Endodermal cell (in vitro differentiated cells): ENCODE measurements around the gene TMED1. TPM values are rescaled to one million over a fixed set of nuclear protein-coding genes. Genes with fewer than 3 reads are reported as not detected.

Experiments used
- DNase-seq: peaks from one replicate; pipeline ENCODE4 v3.0.0-alpha.2; 2017
- H3K27ac ChIP-seq: 2 replicates; pipeline ENCODE4 v1.5.1; 2013; ENCODE audit warnings: mild to moderate bottlenecking, low read depth, low read length, moderate library complexity
- H3K27me3 ChIP-seq: 2 replicates; pipeline ENCODE4 v1.6.1; 2013; ENCODE audit warnings: mild to moderate bottlenecking, low read length, moderate library complexity; ENCODE audit not compliant: insufficient read depth, control insufficient read depth, poor library complexity, severe bottlenecking
- H3K36me3 ChIP-seq: 2 replicates; pipeline ENCODE4 v1.7.0; 2013; ENCODE audit warnings: mild to moderate bottlenecking, low read length, moderate library complexity; ENCODE audit not compliant: control insufficient read depth, insufficient read depth
- H3K4me1 ChIP-seq: one replicate; pipeline ENCODE4 v1.7.0; 2013; ENCODE audit warnings: low read length; ENCODE audit not compliant: control insufficient read depth, insufficient read depth
- H3K4me3 ChIP-seq: 2 replicates; pipeline ENCODE4 v1.5.1; 2013; ENCODE audit warnings: mild to moderate bottlenecking, low read length, moderate library complexity
- H3K9ac ChIP-seq: 2 replicates; pipeline ENCODE4 v1.6.1; 2013; ENCODE audit warnings: mild to moderate bottlenecking, low read length, moderate library complexity; ENCODE audit not compliant: poor library complexity, severe bottlenecking; ENCODE audit errors: extremely low read depth
- H3K9me3 ChIP-seq: 2 replicates; pipeline ENCODE4 v1.6.1; 2013; ENCODE audit warnings: mild to moderate bottlenecking, low read length, moderate library complexity; ENCODE audit not compliant: control insufficient read depth
- H3K27ac Mint-ChIP-seq: 2 replicates; pipeline ENCODE4 v1.8.0; 2020; ENCODE audit warnings: mixed read lengths
- H3K27me3 Mint-ChIP-seq: 2 replicates; pipeline ENCODE4 v1.8.0; 2021; ENCODE audit warnings: mild to moderate bottlenecking, mixed read lengths; ENCODE audit not compliant: insufficient read depth
- H3K36me3 Mint-ChIP-seq: 2 replicates; pipeline ENCODE4 v1.8.0; 2020; ENCODE audit warnings: low read depth, mixed read lengths
- H3K4me1 Mint-ChIP-seq: 2 replicates; pipeline ENCODE4 v1.8.0; 2020; ENCODE audit warnings: mixed read lengths
- H3K4me3 Mint-ChIP-seq: 2 replicates; pipeline ENCODE4 v1.8.0; 2020; ENCODE audit warnings: mild to moderate bottlenecking, moderate library complexity, mixed read lengths
- H3K9me3 Mint-ChIP-seq: 2 replicates; pipeline ENCODE4 v1.8.0; 2020; ENCODE audit warnings: mild to moderate bottlenecking, mixed read lengths
- WGBS, 2 experiments: methylation state at CpG; one replicate each; pipeline versions ENCODE4 v1.1.5 to v1.1.7; 2013; ENCODE audit warnings: missing lambda C conversion rate in 2 of 2, mixed read lengths in 1 of 2; ENCODE audit not compliant: insufficient coverage in 1 of 2, insufficient read length in 1 of 2; 5-methylcytosine and 5-hydroxymethylcytosine counted together
- total RNA-seq, 2 donors: library from RNA; stranded (reverse); fragmentation: NEBNext Ultra II Directional in 1 of 2; extraction: Animal tissue kit (Norgen Biotek cat#: 25700) in 1 of 2; gene quantifications; 2 replicates in 1 of 2; 3 replicates in 1 of 2; pipeline ENCODE4 v1.2.1, GENCODE V29; 2021
- TF ChIP-seq, protein P1 (sequence below): fragments of 200-600 bp; sonication (generic); conservative IDR thresholded peaks from 2 replicates; pipeline ENCODE4 v1.5.0; 2021; ENCODE audit warnings: antibody characterized with exemption, mild to moderate bottlenecking

TMED1 gene
- total RNA-seq, 2 donors from 2014 or later, result 19.7 to 34.5 TPM

DNA sequence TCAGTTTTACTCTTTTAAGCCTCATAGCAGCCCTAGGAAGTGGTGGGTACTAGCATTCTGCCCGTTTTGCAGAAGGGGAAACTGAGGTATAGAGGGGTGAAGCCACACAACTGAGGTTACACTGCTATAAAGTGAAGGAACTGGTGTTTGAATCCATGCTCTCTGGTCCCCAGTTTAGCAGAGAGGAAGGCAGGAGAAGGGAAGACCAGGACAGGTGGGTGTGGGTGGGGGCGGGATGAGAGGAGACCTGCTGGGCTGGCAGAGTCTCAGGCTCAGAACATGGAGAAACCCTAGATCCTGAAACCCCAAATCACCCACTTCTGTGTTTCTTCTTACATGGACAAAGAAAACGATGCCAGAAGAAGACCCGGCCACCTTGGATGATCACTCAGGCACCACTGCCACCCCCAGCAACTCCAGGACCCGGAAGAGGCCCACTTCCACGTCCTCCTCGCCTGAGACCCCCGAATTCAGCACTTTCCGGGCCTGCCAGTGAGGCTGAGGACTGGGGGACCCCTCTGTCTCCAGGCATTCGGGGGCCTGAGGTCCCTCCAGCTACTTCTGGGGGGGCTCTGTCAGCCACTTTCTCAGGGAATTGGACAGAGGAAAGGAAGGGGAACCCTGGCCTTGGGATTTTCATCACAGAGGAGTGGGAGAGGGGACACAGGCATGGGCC, 33.0 kb upstream of the TMED1 start:
- peaks cover 3% of the 10 kb centered on the region for H3K36me3 Mint-ChIP-seq
- no peaks in the 10 kb centered on the region for H3K4me1 ChIP-seq
- H3K4me3 ChIP-seq, result no peak overlapping the region
- WGBS, 2 experiments, result 92 to 97% methylated on average over 6 to 10 of the region's 10 CpGs
- peaks cover 12% of the 10 kb centered on the region for H3K4me1 Mint-ChIP-seq
- no peak overlapping the region for H3K9ac ChIP-seq
- H3K4me3 Mint-ChIP-seq, result no peak overlapping the region
- H3K27ac Mint-ChIP-seq, result no peak overlapping the region
- no peaks in the 10 kb centered on the region for H3K27me3 ChIP-seq
- no peaks in the 10 kb centered on the region for H3K36me3 ChIP-seq
- H3K9me3 Mint-ChIP-seq, result no peaks in the 10 kb centered on the region
- no peaks in the 10 kb centered on the region for H3K27me3 Mint-ChIP-seq
- H3K9me3 ChIP-seq, result no peaks in the 10 kb centered on the region
- TF ChIP-seq, protein P1, sequence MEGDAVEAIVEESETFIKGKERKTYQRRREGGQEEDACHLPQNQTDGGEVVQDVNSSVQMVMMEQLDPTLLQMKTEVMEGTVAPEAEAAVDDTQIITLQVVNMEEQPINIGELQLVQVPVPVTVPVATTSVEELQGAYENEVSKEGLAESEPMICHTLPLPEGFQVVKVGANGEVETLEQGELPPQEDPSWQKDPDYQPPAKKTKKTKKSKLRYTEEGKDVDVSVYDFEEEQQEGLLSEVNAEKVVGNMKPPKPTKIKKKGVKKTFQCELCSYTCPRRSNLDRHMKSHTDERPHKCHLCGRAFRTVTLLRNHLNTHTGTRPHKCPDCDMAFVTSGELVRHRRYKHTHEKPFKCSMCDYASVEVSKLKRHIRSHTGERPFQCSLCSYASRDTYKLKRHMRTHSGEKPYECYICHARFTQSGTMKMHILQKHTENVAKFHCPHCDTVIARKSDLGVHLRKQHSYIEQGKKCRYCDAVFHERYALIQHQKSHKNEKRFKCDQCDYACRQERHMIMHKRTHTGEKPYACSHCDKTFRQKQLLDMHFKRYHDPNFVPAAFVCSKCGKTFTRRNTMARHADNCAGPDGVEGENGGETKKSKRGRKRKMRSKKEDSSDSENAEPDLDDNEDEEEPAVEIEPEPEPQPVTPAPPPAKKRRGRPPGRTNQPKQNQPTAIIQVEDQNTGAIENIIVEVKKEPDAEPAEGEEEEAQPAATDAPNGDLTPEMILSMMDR, result no peak
- DNase-seq, result peak; percentile 42
- H3K27ac ChIP-seq, result no peak overlapping the region

DNA sequence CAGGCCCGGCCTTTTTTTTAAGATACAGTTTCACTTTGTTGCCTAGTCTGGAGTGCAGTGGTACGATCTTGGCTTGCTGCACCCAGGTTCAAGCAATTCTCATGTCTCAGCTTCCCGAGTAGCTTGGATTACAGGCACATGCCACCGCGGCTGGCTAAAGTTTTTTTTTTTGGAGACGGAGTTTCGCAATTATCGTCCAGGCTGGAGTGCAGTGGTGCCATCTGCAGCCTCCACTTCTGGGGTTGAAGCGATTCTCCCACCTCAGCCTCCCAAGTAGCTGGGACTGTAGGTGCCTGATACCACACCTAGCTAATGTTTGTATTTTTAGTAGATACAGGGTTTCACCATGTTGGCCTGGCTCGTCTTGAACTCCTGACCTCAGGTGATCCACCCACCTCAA, 30.5 kb upstream of the TMED1 start:
- Mint-ChIP-seq H3K36me3 (no peaks in the 10 kb centered on the region), H3K27me3 (no peaks in the 10 kb centered on the region), H3K4me3 (no peak overlapping the region), H3K27ac (no peak overlapping the region), H3K9me3 (no peaks in the 10 kb centered on the region), H3K4me1 (peaks cover 17% of the 10 kb centered on the region)
- no peak for DNase-seq
- TF ChIP-seq, protein P1, result no peak
- Histone ChIP-seq H3K27ac (no peak overlapping the region), H3K9me3 (no peaks in the 10 kb centered on the region), H3K4me1 (no peaks in the 10 kb centered on the region), H3K9ac (no peak overlapping the region), H3K36me3 (no peaks in the 10 kb centered on the region), H3K4me3 (no peak overlapping the region), H3K27me3 (no peaks in the 10 kb centered on the region)
- 95 to 97% methylated on average over 6 to 10 of the region's 10 CpGs for WGBS, 2 experiments

DNA sequence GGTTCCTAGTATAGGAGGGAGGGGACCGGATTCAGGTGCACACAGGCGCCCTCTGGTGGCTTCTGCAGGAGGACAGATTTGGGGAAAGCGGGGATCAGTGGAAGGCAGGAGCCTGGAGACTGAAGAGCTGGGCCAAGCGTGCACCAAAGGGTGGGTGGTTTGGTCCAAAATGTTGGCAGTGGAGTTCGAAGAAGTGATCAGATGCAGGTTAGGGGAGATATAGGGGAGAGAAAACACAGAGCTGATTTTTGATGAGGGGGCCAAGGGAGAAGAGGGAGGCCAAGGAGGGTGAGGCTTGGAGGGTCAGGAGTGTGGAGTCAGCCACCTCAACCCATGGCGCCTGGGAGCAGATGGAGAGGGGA, 28.5 kb upstream of the TMED1 start:
- Mint-ChIP-seq H3K9me3 (no peaks in the 10 kb centered on the region), H3K4me1 (peaks cover 11% of the 10 kb centered on the region), H3K36me3 (no peaks in the 10 kb centered on the region), H3K27ac (no peak overlapping the region), H3K27me3 (no peaks in the 10 kb centered on the region), H3K4me3 (no peak overlapping the region)
- TF ChIP-seq, protein P1, result peak; percentile 94
- Histone ChIP-seq H3K36me3 (no peaks in the 10 kb centered on the region), H3K4me1 (no peaks in the 10 kb centered on the region), H3K9ac (no peak overlapping the region), H3K9me3 (no peaks in the 10 kb centered on the region), H3K4me3 (no peak overlapping the region), H3K27me3 (no peaks in the 10 kb centered on the region), H3K27ac (no peak overlapping the region)
- DNase-seq, result peak; percentile 95
- 40 to 61% methylated on average over 4 to 6 of the region's 6 CpGs for WGBS, 2 experiments
